ENCODE results near the gene PPP4R3A. TPM values are rescaled to one million over a fixed set of nuclear protein-coding genes. Genes with fewer than 3 reads are reported as not detected.
"Not testable (repeated sequence)": the region's sequence is repeated elsewhere in the genome, so short reads cannot be mapped to it uniquely, and the experiment has no call there.

PPP4R3A gene
- total RNA-seq, 1 donor from 2014 or later: 131 TPM

DNA sequence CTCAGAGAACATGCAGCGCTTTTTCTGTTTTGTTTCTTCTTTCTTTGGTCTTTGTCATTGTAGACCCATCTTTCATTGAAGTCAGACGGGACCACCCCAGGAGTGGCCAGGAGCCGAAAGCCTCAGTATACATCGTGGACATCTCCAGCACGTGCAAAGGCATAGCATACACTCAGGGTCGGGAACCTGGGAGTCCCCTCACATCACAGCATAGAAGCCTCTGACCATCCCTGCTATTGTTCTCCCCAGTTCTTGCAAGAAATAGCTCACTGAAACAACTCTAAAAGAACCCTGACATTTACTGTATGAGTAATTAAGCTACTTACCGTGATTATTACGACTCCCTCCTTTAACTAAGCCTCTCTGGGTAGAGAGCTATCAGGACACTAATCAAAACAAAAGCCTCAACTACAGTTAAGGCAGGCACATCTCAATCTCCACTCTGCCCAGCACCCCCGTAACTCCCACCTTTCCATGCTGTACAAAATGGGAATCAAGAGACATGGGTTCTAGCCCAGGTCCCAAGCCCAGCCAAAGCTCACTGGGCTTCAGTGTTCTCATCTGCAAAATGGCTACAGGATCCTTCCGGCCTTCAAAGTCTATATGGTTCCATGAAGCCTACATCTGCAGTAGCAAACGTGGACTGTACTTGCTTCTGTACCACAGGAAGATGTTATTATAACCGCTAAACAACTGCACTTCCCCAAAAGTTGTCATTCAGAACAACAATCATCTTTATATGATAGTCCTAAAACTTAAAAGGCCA, 99.2 kb downstream of the PPP4R3A start:
- intact Hi-C loops (cut with micrococcal nuclease): no loop called here

DNA sequence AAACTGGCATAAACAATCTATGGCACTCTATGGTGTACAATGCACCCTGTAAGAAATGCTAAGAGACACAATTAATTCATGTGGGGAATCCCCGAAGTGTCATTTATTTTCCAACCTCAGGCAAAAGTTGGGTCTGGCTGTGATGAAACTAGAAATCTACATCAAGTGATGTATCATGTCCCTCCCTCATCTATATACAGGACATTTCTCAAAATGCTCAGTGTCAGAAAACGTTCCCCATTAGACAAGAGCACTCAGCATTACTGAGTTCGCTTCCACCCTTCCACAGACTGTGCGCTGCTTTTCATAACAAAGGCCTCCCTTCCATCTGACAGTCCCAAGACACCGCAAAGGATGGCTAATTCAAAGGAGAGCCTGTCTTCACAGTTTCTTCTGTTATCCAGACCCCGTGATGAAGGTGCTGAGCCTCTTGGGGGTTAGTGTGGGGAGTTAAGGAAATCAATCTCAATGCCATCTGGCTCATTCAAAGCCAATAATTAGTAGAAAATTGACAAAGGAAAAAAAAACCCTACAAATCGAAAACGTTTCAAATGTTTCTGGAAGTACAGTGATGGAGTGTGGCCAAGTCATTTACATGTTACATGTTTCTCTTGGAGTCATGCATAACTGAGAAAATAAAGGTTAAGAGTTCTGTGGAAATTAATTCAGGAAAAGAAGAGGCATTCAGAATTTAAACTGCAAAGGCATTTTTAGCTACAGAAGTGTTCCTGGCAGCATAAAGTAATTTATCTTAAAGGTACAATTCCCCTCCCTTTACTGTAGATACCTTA, 100.0 kb downstream of the PPP4R3A start:
- intact Hi-C loops (cut with micrococcal nuclease): no loop called here

DNA sequence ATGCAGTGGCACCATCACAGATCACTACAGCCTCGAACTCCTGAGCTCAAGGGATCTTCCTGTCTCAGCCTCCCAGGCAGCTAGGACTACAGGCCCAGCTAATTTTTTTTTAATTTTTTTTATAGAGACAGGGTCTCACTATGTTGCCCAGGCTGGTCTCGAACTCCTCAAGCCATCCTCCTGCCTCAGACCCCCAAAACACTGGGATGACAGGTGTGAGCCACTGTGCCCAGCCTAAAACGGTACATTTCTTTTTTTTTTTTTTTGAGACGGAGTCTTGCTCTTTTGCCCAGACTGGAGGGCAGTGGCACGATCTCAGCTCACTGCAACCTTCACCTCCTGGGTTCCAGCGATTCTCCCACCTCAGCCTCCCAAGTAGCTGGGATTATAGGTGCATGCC, 100.9 kb downstream of the PPP4R3A start:
- intact Hi-C loops (cut with micrococcal nuclease): not testable (repeated sequence)

Other genes starting within 250 kb of the PPP4R3A start
- gene CCDC88C, start 92.5 kb downstream of the PPP4R3A start, total RNA-seq: 175 and 184 TPM in 2 replicates
- 3.8 and 8.0 TPM in 2 replicates for gene CATSPERB, start 221.8 kb upstream of the PPP4R3A start, total RNA-seq

Measured in T-helper 2 cell treated with Interferon-gamma antibody and Interleukin-4, amounts not matched to agents 100 ng/mL and 5 ng/mL, for 36 hours (primary cell).